HepG2 (cell line): ENCODE data around the gene ARHGAP10. TPM values are rescaled to one million over a fixed set of nuclear protein-coding genes. Genes with fewer than 3 reads are reported as not detected.

Experiments used
- ATAC-seq: fragments of 200-7000 bp; cut with Tn5 transposase; 3 replicates; pipeline ENCODE4 v1.9.1; 2020; ENCODE audit warnings: mild to moderate bottlenecking, moderate library complexity
- BruUV-seq: library from RNA; stranded (reverse); fragments of 400-500 nt; replicated peaks from 2 replicates; lab custom pipeline; 2021; lab: Mats Ljungman, UMichigan
- CTCF ChIA-PET: fragments of 300-600 bp; formaldehyde crosslinking; extraction: SDS; loops from one replicate; lab custom pipeline; 2021; ENCODE audit warnings: low total read pairs, inconsistent platforms, low intra/inter-chr PET ratio; lab: Yijun Ruan, JAX
- POLR2A ChIA-PET: fragments of 350-600 bp; sonication (Branson Sonifier 250); formaldehyde crosslinking; loops from one replicate; lab custom pipeline; 2020; ENCODE audit warnings: antibody characterized with exemption, inconsistent platforms; lab: Yijun Ruan, JAX
- DNase-seq: peaks from one replicate; pipeline ENCODE4 v3.0.0-alpha.2; 2015; ENCODE audit warnings: low spot score
- FAIRE-seq: peaks from 3 replicates; lab custom pipeline; 2011; peaks lifted over from hg19 to GRCh38; lab: Jason Lieb, UNC
- H2AFZ ChIP-seq: one replicate; pipeline ENCODE4 v1.6.1; 2011; ENCODE audit warnings: low read length, inconsistent platforms
- H3K27ac ChIP-seq: fragments of 300-600 bp; 3 replicates; pipeline ENCODE4 v1.8.0; 2011; ENCODE audit warnings: mixed run types, mild to moderate bottlenecking, mixed read lengths, low read length, inconsistent platforms; ENCODE audit not compliant: insufficient read depth; ENCODE audit errors: extremely low read length
- H3K27me3 ChIP-seq, 2 experiments: fragments of 200-600 bp in 1 of 2; 2 replicates in 1 of 2; 3 replicates in 1 of 2; pipeline versions ENCODE4 v1.6.0 to v1.8.0; 2011; ENCODE audit warnings: low read length in 2 of 2, mild to moderate bottlenecking in 2 of 2, moderate library complexity in 2 of 2, inconsistent platforms in 1 of 2; ENCODE audit not compliant: insufficient read depth in 2 of 2, control insufficient read depth in 1 of 2
- H3K36me3 ChIP-seq, 2 experiments: fragments of 200-600 bp in 1 of 2; replicated peaks in 1 of 2; 2 replicates in 1 of 2; 3 replicates in 1 of 2; pipeline versions ENCODE4 v1.5.1 to v1.8.0; 2011; ENCODE audit warnings: low read length in 2 of 2, inconsistent platforms in 1 of 2; ENCODE audit not compliant: insufficient read depth in 2 of 2, control insufficient read depth in 1 of 2
- H3K4me1 ChIP-seq: 2 replicates; pipeline ENCODE4 v1.5.1; 2012; ENCODE audit warnings: low read length, inconsistent platforms; ENCODE audit not compliant: insufficient read depth
- H3K4me2 ChIP-seq: 2 replicates; pipeline ENCODE4 v1.6.0; 2011; ENCODE audit warnings: low read depth, low read length, inconsistent platforms
- H3K4me3 ChIP-seq, 3 experiments: fragments of 200-600 bp in 1 of 3; sonication (generic), shearing (Covaris generic) in 1 of 3; replicated peaks in 1 of 3; 2 replicates each; pipeline ENCODE4 v1.5.1; 2011 to 2016; ENCODE audit warnings: low read length in 3 of 3, inconsistent platforms in 2 of 3, low read depth in 2 of 3, mild to moderate bottlenecking in 2 of 3, control low read depth in 1 of 3, mixed read lengths in 1 of 3; ENCODE audit not compliant: insufficient read depth in 1 of 3
- H3K79me2 ChIP-seq: one replicate; pipeline ENCODE4 v1.6.1; 2011; ENCODE audit warnings: low read length, inconsistent platforms; ENCODE audit not compliant: insufficient read depth
- H3K9ac ChIP-seq: 2 replicates; pipeline ENCODE4 v1.6.0; 2011; ENCODE audit warnings: mild to moderate bottlenecking, low read depth, low read length, inconsistent platforms; ENCODE audit not compliant: insufficient read depth
- H3K9me3 ChIP-seq: 2 replicates; pipeline ENCODE4 v1.5.1; 2012; ENCODE audit warnings: mild to moderate bottlenecking, low read length
- H4K20me1 ChIP-seq: 2 replicates; pipeline ENCODE4 v1.6.0; 2011; ENCODE audit warnings: inconsistent platforms, mild to moderate bottlenecking, low read length, moderate library complexity; ENCODE audit not compliant: insufficient read depth
- FOXA1 ChIP-seq, 2 experiments: fragments of 450-650 bp in 1 of 2; sonication (generic) in 1 of 2; formaldehyde crosslinking in 1 of 2; IDR thresholded peaks; 2 replicates each; pipeline versions ENCODE4 v1.4.0 to v1.6.1; 2016 to 2020; ENCODE audit warnings: missing genetic modification reagents in 1 of 2
- MXD4 ChIP-seq: IDR thresholded peaks from 2 replicates; pipeline ENCODE4 v1.6.1; 2016; ENCODE audit warnings: mild to moderate bottlenecking, missing biosample characterization, missing genetic modification reagents
- WGBS: methylation state at CpG from one replicate; pipeline ENCODE4 v1.1.6; 2017; ENCODE audit warnings: low lambda C conversion rate; 5-methylcytosine and 5-hydroxymethylcytosine counted together
- in situ Hi-C: cut with HindIII; loops from 2 replicates; pipeline ENCODE4 v1.10.0; 2017; ENCODE audit warnings: low pct_unique_long_range_greater_than_20kb; ENCODE audit not compliant: extremely low pct_ligation_motif_present
- intact Hi-C: fragments of 100-400 bp; cut with micrococcal nuclease; formaldehyde crosslinking; loops from one replicate; pipeline ENCODE4 v1.10.0; 2022; ENCODE audit not compliant: unreplicated experiment
- polyA plus RNA-seq, 8 experiments: library from polyadenylated mRNA; depleted of rRNA in 3 of 8; stranded (reverse) in 7 of 8; unstranded in 1 of 8; fragments of >200 nt; fragmentation: Illumina TruSeq in 4 of 8; extraction: Trizol in 4 of 8; gene quantifications; 2 replicates each; pipeline versions ENCODE4 v1.2.1 to v1.2.3, GENCODE V29; 2011 to 2016; ENCODE audit warnings: low read depth in 4 of 8, missing spikeins in 1 of 8, mixed read lengths in 1 of 8; ENCODE audit not compliant: insufficient read depth in 1 of 8
- total RNA-seq, 5 experiments: library from RNA; depleted of rRNA; stranded (reverse); fragments of >200 nt; fragmentation: Illumina TruSeq; extraction: Trizol; gene quantifications; 2 replicates each; pipeline ENCODE4 v1.2.3, GENCODE V29; 2016; ENCODE audit warnings: low read depth in 1 of 5
- TF ChIP-seq, protein P1 (sequence below): IDR thresholded peaks from 2 replicates; pipeline ENCODE4 v1.6.1; 2016; ENCODE audit warnings: mild to moderate bottlenecking

ARHGAP10 gene
- total and polyA plus RNA-seq, 2 of the 13 experiments (the other 11 are each of a cell fraction or from before 2014, with no cell fraction given) = 0.45 to 1.6 TPM

DNA sequence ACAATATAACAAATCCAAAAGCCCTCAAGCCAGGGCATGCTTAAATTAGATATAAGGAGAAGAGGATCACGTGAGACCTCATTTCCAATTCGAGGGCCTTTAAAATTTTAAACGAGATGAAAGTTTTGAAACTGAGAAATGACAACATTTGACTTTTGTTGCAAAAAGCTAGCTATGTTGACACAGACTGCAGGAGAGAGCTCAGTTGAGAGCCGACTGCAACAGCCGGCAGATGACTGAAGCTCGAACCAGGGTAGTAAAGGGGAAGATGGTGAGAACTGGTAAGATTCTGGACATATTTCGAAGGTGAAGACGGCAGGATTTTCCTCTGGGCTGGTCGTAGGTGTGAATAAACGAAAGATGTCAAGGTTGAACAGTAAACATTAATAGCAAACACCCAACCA lies 48.7 kb upstream of the ARHGAP10 start:
- no peaks in the 10 kb centered on the region; a peak in 1 of 5 replicates for H3K27me3 ChIP-seq
- TSS peak; percentile 66 for BruUV-seq
- H3K4me3 ChIP-seq = peak overlapping the region; percentile 63 to 91 (median 66)
- H3K9me3 ChIP-seq = no peaks in the 10 kb centered on the region
- ChIA-PET CTCF (interaction anchor here (2.3 kb wide), 1 partner anchor 183 kb away, joined by 7 read pairs; no protein-coding TSS in a partner anchor), POLR2A (interaction anchor here (0.8 to 2.6 kb wide), 4 partner anchors 8 to 66 kb away, joined by 3 to 29 read pairs (median 4); partner anchors contain the start of gene TMEM184C)
- in situ Hi-C loops = no loop called here
- 1% methylated on average over 10 of the region's 10 CpGs for WGBS
- intact Hi-C loops = loop anchor here (5.0 kb wide), 1 partner anchor 66 kb away; the partner anchor contains the start of gene TMEM184C
- peak; percentile 12 for DNase-seq
- H3K27ac ChIP-seq = peak overlapping the region; percentile 79
- TF ChIP-seq, protein P1, sequence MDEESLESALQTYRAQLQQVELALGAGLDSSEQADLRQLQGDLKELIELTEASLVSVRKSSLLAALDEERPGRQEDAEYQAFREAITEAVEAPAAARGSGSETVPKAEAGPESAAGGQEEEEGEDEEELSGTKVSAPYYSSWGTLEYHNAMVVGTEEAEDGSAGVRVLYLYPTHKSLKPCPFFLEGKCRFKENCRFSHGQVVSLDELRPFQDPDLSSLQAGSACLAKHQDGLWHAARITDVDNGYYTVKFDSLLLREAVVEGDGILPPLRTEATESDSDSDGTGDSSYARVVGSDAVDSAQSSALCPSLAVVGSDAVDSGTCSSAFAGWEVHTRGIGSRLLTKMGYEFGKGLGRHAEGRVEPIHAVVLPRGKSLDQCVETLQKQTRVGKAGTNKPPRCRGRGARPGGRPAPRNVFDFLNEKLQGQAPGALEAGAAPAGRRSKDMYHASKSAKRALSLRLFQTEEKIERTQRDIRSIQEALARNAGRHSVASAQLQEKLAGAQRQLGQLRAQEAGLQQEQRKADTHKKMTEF (CRISPR knock-in tag) = no peak
- TF ChIP-seq MXD4 (CRISPR knock-in tag) (0 out of 2 replicates have a peak, but pooled peaks have one; percentile 4), FOXA1 (IDR thresholded peaks at IDR 0.05) (no peak), FOXA1 (CRISPR knock-in tag; IDR thresholded peaks at IDR 0.05) (peak; percentile 47)
- H3K36me3 ChIP-seq = peaks cover 3 to 9% of the 10 kb centered on the region in 2 experiments; a peak in 3 of 5 replicates
- ATAC-seq = peak; percentile 51
- H4K20me1 ChIP-seq = no peaks in the 10 kb centered on the region
- FAIRE-seq = peak; percentile 40
- H2AFZ ChIP-seq = peak overlapping the region; percentile 78
- H3K79me2 ChIP-seq = peaks cover 14% of the 10 kb centered on the region
- peak overlapping the region; percentile 89 for H3K9ac ChIP-seq
- peak overlapping the region; percentile 93 for H3K4me2 ChIP-seq
- H3K4me1 ChIP-seq = peaks cover 11% of the 10 kb centered on the region
